H9 (cell line): ENCODE measurements around the gene ULK3. TPM values are rescaled to one million over a fixed set of nuclear protein-coding genes. Genes with fewer than 3 reads are reported as not detected.

Experiments
- DNase-seq: peaks from one replicate; pipeline ENCODE4 v3.0.0-alpha.2; 2017
- H2AFZ ChIP-seq: one replicate; pipeline ENCODE4 v1.6.1; 2013; ENCODE audit warnings: mild to moderate bottlenecking, low read length, control low read depth, moderate library complexity
- H2AK5ac ChIP-seq: 2 replicates; pipeline ENCODE4 v1.6.1; 2013; ENCODE audit warnings: low read length, control low read depth, mixed read lengths; ENCODE audit not compliant: insufficient read length
- H2BK120ac ChIP-seq: one replicate; pipeline ENCODE4 v1.6.1; 2013; ENCODE audit warnings: low read depth, mild to moderate bottlenecking, low read length, control low read depth, inconsistent platforms; ENCODE audit not compliant: poor library complexity, severe bottlenecking
- H2BK12ac ChIP-seq: 2 replicates; pipeline ENCODE4 v1.6.1; 2013; ENCODE audit warnings: low read length, control low read depth, mixed read lengths, low read depth; ENCODE audit not compliant: insufficient read length
- H2BK15ac ChIP-seq: 2 replicates; pipeline ENCODE4 v1.6.1; 2013; ENCODE audit warnings: low read depth, low read length, control low read depth
- H2BK20ac ChIP-seq: one replicate; pipeline ENCODE4 v1.6.1; 2013; ENCODE audit warnings: low read depth, mild to moderate bottlenecking, low read length, control low read depth, inconsistent platforms; ENCODE audit not compliant: poor library complexity, severe bottlenecking
- H2BK5ac ChIP-seq: 2 replicates; pipeline ENCODE4 v1.6.1; 2013; ENCODE audit warnings: low read length, control low read depth, mixed read lengths; ENCODE audit not compliant: insufficient read length
- H3K14ac ChIP-seq: 2 replicates; pipeline ENCODE4 v1.6.1; 2013; ENCODE audit warnings: low read length, control low read depth; ENCODE audit not compliant: insufficient read depth
- H3K18ac ChIP-seq: 2 replicates; pipeline ENCODE4 v1.6.1; 2013; ENCODE audit warnings: low read depth, mild to moderate bottlenecking, mixed read lengths, low read length, control low read depth; ENCODE audit not compliant: insufficient read length
- H3K23ac ChIP-seq: 2 replicates; pipeline ENCODE4 v1.6.1; 2013; ENCODE audit warnings: low read length, control low read depth, mixed read lengths, low read depth; ENCODE audit not compliant: insufficient read length
- H3K23me2 ChIP-seq: 2 replicates; pipeline ENCODE4 v1.6.1; 2013; ENCODE audit warnings: low read depth, mild to moderate bottlenecking, mixed read lengths, low read length, control low read depth; ENCODE audit not compliant: insufficient read length, poor library complexity, severe bottlenecking
- H3K27ac ChIP-seq: 2 replicates; pipeline ENCODE4 v1.5.1; 2013; ENCODE audit warnings: low read length, control low read depth, mixed read lengths, low read depth; ENCODE audit not compliant: insufficient read length
- H3K27me3 ChIP-seq: 2 replicates; pipeline ENCODE4 v1.6.1; 2013; ENCODE audit warnings: low read length, control low read depth, inconsistent platforms; ENCODE audit not compliant: insufficient read depth
- H3K4ac ChIP-seq: 2 replicates; pipeline ENCODE4 v1.6.1; 2013; ENCODE audit warnings: low read depth, mild to moderate bottlenecking, control low read depth, inconsistent platforms, low read length, moderate library complexity
- H3K4me1 ChIP-seq: 2 replicates; pipeline ENCODE4 v1.6.1; 2013; ENCODE audit warnings: low read length, control low read depth, inconsistent platforms; ENCODE audit not compliant: insufficient read depth
- H3K4me2 ChIP-seq: 2 replicates; pipeline ENCODE4 v1.6.1; 2013; ENCODE audit warnings: low read length, control low read depth, mixed read lengths; ENCODE audit not compliant: insufficient read length, insufficient read depth
- H3K56ac ChIP-seq: 2 replicates; pipeline ENCODE4 v1.6.1; 2013; ENCODE audit warnings: low read depth, mild to moderate bottlenecking, mixed read lengths, low read length, control low read depth; ENCODE audit not compliant: insufficient read length
- H3K79me1 ChIP-seq: 2 replicates; pipeline ENCODE4 v1.6.1; 2013; ENCODE audit warnings: low read depth, mild to moderate bottlenecking, moderate library complexity, low read length, control low read depth, inconsistent platforms; ENCODE audit not compliant: insufficient read depth, poor library complexity, severe bottlenecking
- H3K79me2 ChIP-seq: 2 replicates; pipeline ENCODE4 v1.6.1; 2013; ENCODE audit warnings: low read length, control low read depth, inconsistent platforms; ENCODE audit not compliant: insufficient read depth
- H3K9ac ChIP-seq: 2 replicates; pipeline ENCODE4 v1.6.1; 2013; ENCODE audit warnings: low read length, control low read depth, mixed read lengths; ENCODE audit not compliant: insufficient read length; ENCODE audit errors: extremely low read depth
- H3K9me3 ChIP-seq: one replicate; pipeline ENCODE4 v1.6.1; 2013; ENCODE audit warnings: low read depth, low read length, inconsistent platforms; ENCODE audit not compliant: control insufficient read depth
- H3T11ph ChIP-seq: one replicate; pipeline ENCODE4 v1.6.1; 2013; ENCODE audit warnings: mild to moderate bottlenecking, low read length, control low read depth, inconsistent platforms
- H4K20me1 ChIP-seq: one replicate; pipeline ENCODE4 v1.6.1; 2013; ENCODE audit not compliant: control insufficient read depth, insufficient read length, insufficient read depth
- H4K5ac ChIP-seq: 2 replicates; pipeline ENCODE4 v1.6.1; 2013; ENCODE audit warnings: low read depth, mild to moderate bottlenecking, mixed read lengths, low read length, control low read depth; ENCODE audit not compliant: insufficient read length
- H4K8ac ChIP-seq: replicated peaks from 2 replicates; pipeline ENCODE4 v1.6.1; 2013; ENCODE audit warnings: low read length, control low read depth, mixed read lengths, low read depth; ENCODE audit not compliant: insufficient read length
- H4K91ac ChIP-seq: 2 replicates; pipeline ENCODE4 v1.6.1; 2013; ENCODE audit warnings: low read depth, mild to moderate bottlenecking, moderate library complexity, mixed read lengths, low read length, control low read depth; ENCODE audit not compliant: insufficient read length
- H3K27ac Mint-ChIP-seq, 3 experiments: 2 replicates in 2 of 3; 3 replicates in 1 of 3; pipeline ENCODE4 v1.8.0; 2020 to 2021; ENCODE audit warnings: mixed read lengths in 3 of 3, mild to moderate bottlenecking in 1 of 3, moderate library complexity in 1 of 3
- H3K27me3 Mint-ChIP-seq: 2 replicates; pipeline ENCODE4 v1.8.0; 2021; ENCODE audit warnings: low read depth, mild to moderate bottlenecking, moderate library complexity, mixed read lengths
- H3K36me3 Mint-ChIP-seq, 3 experiments: 2 replicates in 2 of 3; 3 replicates in 1 of 3; pipeline ENCODE4 v1.8.0; 2020 to 2021; ENCODE audit warnings: low read depth in 3 of 3, mixed read lengths in 3 of 3; ENCODE audit not compliant: insufficient read depth in 1 of 3
- H3K4me1 Mint-ChIP-seq, 2 experiments: 2 replicates each; pipeline ENCODE4 v1.8.0; 2020; ENCODE audit warnings: mixed read lengths in 2 of 2
- H3K4me3 Mint-ChIP-seq, 2 experiments: 2 replicates in 1 of 2; 3 replicates in 1 of 2; pipeline ENCODE4 v1.8.0; 2020 to 2021; ENCODE audit warnings: mild to moderate bottlenecking in 2 of 2, mixed read lengths in 2 of 2, moderate library complexity in 1 of 2
- H3K9me3 Mint-ChIP-seq, 2 experiments: 2 replicates in 1 of 2; 3 replicates in 1 of 2; pipeline ENCODE4 v1.8.0; 2020; ENCODE audit warnings: mild to moderate bottlenecking in 2 of 2, mixed read lengths in 2 of 2, moderate library complexity in 1 of 2
- CTCF ChIP-seq: fragments of 200-600 bp; sonication (generic); conservative IDR thresholded peaks from 3 replicates; pipeline ENCODE4 v1.8.0; 2021; ENCODE audit warnings: antibody characterized with exemption, mild to moderate bottlenecking
- WGBS: extraction: QIAGEN DNeasy Blood & Tissue Kit; methylation state at CpG from one replicate; pipeline ENCODE4 v1.1.7; 2013; ENCODE audit warnings: missing lambda C conversion rate, low lambda C conversion rate, mixed read lengths; ENCODE audit not compliant: insufficient read length; ENCODE audit errors: extremely low coverage; 5-methylcytosine and 5-hydroxymethylcytosine counted together
- total RNA-seq: library from RNA; stranded (reverse); gene quantifications from 2 replicates; pipeline ENCODE4 v1.2.1, GENCODE V29; 2021

The ULK3 gene
- total RNA-seq, 1 experiment from 2014 or later, result 34.0 TPM

DNA sequence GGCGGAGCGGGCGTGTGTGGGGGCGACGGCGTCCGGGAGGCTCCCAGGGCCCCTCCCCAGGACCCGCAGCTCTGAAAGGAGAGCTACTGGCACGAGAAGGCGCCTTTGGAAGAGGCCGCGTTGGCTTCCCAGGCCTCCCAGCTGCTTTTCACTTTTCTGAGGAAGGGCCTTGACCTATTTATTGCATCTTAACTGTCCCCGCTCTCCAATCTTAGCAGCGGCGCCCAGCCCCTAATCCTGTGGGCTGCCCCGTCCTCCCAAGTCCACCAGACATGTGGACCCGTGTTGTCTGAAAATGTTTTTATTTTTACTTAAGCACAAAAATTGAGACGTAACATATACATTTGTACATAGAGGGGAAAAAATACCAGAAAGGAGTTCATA lies 481 bp upstream of the ULK3 start:
- peaks cover 12 to 49% (median 45%) of the 10 kb centered on the region in 3 experiments for H3K36me3 Mint-ChIP-seq
- H3K14ac ChIP-seq, result peak overlapping the region; percentile 92
- H4K20me1 ChIP-seq, result no peaks in the 10 kb centered on the region
- H4K8ac ChIP-seq, result no peak overlapping the region
- no peak for DNase-seq
- no peak overlapping the region for H2BK12ac ChIP-seq
- H2BK120ac ChIP-seq, result no peak overlapping the region
- no peak overlapping the region for H2BK20ac ChIP-seq
- peak overlapping the region; percentile 73 for H3K9ac ChIP-seq
- no peak overlapping the region; the same call in 1 of the 2 replicates for H3K4ac ChIP-seq
- no peak overlapping the region for H2BK5ac ChIP-seq
- peak overlapping the region; percentile 71 to 89 for H3K4me3 Mint-ChIP-seq
- H3K23me2 ChIP-seq, result peaks cover 6% of the 10 kb centered on the region
- peak overlapping the region; percentile 64 for H3K4me2 ChIP-seq
- no peak overlapping the region for H3K23ac ChIP-seq
- peaks cover 20 to 35% of the 10 kb centered on the region in 2 experiments for H3K4me1 Mint-ChIP-seq
- H4K5ac ChIP-seq, result no peak overlapping the region
- no peaks in the 10 kb centered on the region for H3K9me3 Mint-ChIP-seq
- H2AK5ac ChIP-seq, result no peak overlapping the region
- no peak overlapping the region for H2BK15ac ChIP-seq
- WGBS, result no CpG with 5 or more reads among the region's 18 CpGs
- H3K4me1 ChIP-seq, result no peaks in the 10 kb centered on the region; the same call in 1 of the 2 replicates
- peak overlapping the region; percentile 95 to 98 (median 97) for H3K27ac Mint-ChIP-seq
- H3K9me3 ChIP-seq, result no peaks in the 10 kb centered on the region
- TF ChIP-seq CTCF, result no peak; the same call in 2 of the 3 replicates
- no peak overlapping the region for H3K56ac ChIP-seq
- no peaks in the 10 kb centered on the region for H3K79me2 ChIP-seq
- H3K27me3 ChIP-seq, result no peaks in the 10 kb centered on the region
- H3K27ac ChIP-seq, result no peak overlapping the region
- no peaks in the 10 kb centered on the region for H3K27me3 Mint-ChIP-seq
- no peak overlapping the region for H3T11ph ChIP-seq
- H3K79me1 ChIP-seq, result no peaks in the 10 kb centered on the region
- H2AFZ ChIP-seq, result no peak overlapping the region
- H4K91ac ChIP-seq, result peak overlapping the region; percentile 77
- H3K18ac ChIP-seq, result peak overlapping the region; percentile 70
